ENCODE results near the gene BANK1.

DNA sequence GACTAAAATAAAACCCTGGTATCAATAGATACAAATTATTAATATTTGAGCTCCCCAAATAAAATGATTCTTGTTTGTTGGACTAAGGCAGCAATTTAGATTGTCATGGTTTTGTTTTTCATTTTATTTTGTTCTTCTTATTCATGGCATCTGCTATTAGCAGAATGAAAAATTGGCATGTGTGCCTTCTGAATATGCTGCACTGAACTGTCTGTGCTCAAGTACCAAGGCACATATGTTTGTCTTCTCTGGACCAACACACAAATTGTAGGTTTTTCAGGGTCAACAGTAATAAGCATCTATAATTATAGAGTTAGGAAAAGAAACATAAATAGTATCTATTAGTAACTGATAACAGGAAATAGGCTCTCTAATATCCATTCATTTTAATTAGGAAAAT, 121.1 kb downstream of the BANK1 start:
- TF ChIP-seq, protein P1, sequence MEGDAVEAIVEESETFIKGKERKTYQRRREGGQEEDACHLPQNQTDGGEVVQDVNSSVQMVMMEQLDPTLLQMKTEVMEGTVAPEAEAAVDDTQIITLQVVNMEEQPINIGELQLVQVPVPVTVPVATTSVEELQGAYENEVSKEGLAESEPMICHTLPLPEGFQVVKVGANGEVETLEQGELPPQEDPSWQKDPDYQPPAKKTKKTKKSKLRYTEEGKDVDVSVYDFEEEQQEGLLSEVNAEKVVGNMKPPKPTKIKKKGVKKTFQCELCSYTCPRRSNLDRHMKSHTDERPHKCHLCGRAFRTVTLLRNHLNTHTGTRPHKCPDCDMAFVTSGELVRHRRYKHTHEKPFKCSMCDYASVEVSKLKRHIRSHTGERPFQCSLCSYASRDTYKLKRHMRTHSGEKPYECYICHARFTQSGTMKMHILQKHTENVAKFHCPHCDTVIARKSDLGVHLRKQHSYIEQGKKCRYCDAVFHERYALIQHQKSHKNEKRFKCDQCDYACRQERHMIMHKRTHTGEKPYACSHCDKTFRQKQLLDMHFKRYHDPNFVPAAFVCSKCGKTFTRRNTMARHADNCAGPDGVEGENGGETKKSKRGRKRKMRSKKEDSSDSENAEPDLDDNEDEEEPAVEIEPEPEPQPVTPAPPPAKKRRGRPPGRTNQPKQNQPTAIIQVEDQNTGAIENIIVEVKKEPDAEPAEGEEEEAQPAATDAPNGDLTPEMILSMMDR (conservative IDR thresholded peaks at IDR 0.05) = no peak
- no peak for TF ChIP-seq EZH2 (IDR thresholded peaks at IDR 0.05; ENCODE audit: low read depth)

Measured in PC-9 (cell line).